ENCODE results near the gene PRTFDC1.

The PRTFDC1 gene

DNA sequence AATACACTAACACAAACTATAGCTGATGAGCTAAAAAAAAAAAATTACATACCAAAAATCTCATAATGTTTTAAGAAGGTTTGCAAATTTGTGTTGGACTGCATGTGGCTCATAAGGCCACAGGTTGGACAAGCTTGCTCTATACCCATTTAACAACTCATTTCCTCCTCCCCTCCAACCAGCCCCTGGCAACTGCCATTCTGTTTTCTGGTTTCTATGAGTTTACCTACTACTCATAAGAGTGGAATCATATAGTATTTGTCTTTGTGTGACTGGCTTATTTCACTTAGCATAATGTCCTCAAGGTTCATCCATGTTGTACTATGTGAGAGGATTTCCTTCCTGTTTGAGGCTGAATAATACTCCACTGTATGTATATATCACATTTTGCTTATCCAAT lies 128.3 kb downstream of the PRTFDC1 start:
- TF ChIP-seq, protein P1, sequence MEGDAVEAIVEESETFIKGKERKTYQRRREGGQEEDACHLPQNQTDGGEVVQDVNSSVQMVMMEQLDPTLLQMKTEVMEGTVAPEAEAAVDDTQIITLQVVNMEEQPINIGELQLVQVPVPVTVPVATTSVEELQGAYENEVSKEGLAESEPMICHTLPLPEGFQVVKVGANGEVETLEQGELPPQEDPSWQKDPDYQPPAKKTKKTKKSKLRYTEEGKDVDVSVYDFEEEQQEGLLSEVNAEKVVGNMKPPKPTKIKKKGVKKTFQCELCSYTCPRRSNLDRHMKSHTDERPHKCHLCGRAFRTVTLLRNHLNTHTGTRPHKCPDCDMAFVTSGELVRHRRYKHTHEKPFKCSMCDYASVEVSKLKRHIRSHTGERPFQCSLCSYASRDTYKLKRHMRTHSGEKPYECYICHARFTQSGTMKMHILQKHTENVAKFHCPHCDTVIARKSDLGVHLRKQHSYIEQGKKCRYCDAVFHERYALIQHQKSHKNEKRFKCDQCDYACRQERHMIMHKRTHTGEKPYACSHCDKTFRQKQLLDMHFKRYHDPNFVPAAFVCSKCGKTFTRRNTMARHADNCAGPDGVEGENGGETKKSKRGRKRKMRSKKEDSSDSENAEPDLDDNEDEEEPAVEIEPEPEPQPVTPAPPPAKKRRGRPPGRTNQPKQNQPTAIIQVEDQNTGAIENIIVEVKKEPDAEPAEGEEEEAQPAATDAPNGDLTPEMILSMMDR (IDR thresholded peaks at IDR 0.05; ENCODE audit: low read depth, low read length, poor library complexity, severe bottlenecking): no peak
- TF ChIP-seq EZH2phosphoT487 (IDR thresholded peaks at IDR 0.05; ENCODE audit: borderline replicate concordance, low read length): no peak
- H3K4me1 ChIP-seq (ENCODE audit: control insufficient read depth, low read length): no peaks in the 10 kb centered on the region
- no peak overlapping the region for H3K27ac ChIP-seq (ENCODE audit: low read depth, low read length)
- H3K27me3 ChIP-seq (ENCODE audit: control insufficient read depth, low read length): no peaks in the 10 kb centered on the region
- no peaks in the 10 kb centered on the region for H3F3A ChIP-seq (ENCODE audit: control insufficient read depth, insufficient read depth)
- no peaks in the 10 kb centered on the region for H4K20me1 ChIP-seq (ENCODE audit: control insufficient read depth, insufficient read depth, low read depth, low read length)
- no peaks in the 10 kb centered on the region for H3K36me3 ChIP-seq (ENCODE audit: control insufficient read depth, low read length)
- H3K9me3 ChIP-seq (ENCODE audit: control insufficient read depth, insufficient read depth, low read length): no peaks in the 10 kb centered on the region
- H3K4me3 ChIP-seq (ENCODE audit: low read length): no peak overlapping the region
- no peaks in the 10 kb centered on the region for H3K79me2 ChIP-seq (ENCODE audit: control insufficient read depth, low read length)
- no peak overlapping the region for H3K4me2 ChIP-seq (ENCODE audit: low read length)
- H3K9me2 ChIP-seq (replicated peaks; ENCODE audit: control insufficient read depth, low read length): no peaks in the 10 kb centered on the region

DNA sequence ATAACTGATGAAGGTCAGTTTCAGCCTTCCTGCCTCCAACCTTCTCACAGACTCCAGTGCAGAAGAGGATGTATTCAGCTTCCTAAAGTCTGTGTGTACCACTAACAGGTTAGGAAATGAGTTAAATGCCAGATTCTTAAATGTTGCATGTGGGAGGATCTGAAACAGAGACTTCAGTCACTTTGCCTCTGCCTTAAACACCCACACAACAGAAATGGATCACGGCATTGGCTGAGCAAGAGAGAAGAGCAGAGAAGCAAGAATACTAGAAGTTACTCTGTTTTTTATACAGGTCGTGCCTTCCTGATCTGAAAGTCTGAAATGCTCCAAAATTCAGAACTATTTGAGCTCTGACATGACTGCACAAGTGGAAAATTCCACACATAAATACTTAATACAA lies 129.8 kb downstream of the PRTFDC1 start:
- H3K4me2 ChIP-seq (ENCODE audit: low read length): no peak overlapping the region
- H3K9me3 ChIP-seq (ENCODE audit: control insufficient read depth, insufficient read depth, low read length): no peaks in the 10 kb centered on the region
- no peaks in the 10 kb centered on the region for H3F3A ChIP-seq (ENCODE audit: control insufficient read depth, insufficient read depth)
- no peaks in the 10 kb centered on the region for H3K4me1 ChIP-seq (ENCODE audit: control insufficient read depth, low read length)
- H3K4me3 ChIP-seq (ENCODE audit: low read length): no peak overlapping the region
- no peaks in the 10 kb centered on the region for H3K36me3 ChIP-seq (ENCODE audit: control insufficient read depth, low read length)
- no peaks in the 10 kb centered on the region for H3K79me2 ChIP-seq (ENCODE audit: control insufficient read depth, low read length)
- no peaks in the 10 kb centered on the region for H3K27me3 ChIP-seq (ENCODE audit: control insufficient read depth, low read length)
- TF ChIP-seq, protein P1 (IDR thresholded peaks at IDR 0.05; ENCODE audit: low read depth, low read length, poor library complexity, severe bottlenecking): no peak
- TF ChIP-seq EZH2phosphoT487 (IDR thresholded peaks at IDR 0.05; ENCODE audit: borderline replicate concordance, low read length): no peak
- no peaks in the 10 kb centered on the region for H3K9me2 ChIP-seq (replicated peaks; ENCODE audit: control insufficient read depth, low read length)
- H4K20me1 ChIP-seq (ENCODE audit: control insufficient read depth, insufficient read depth, low read depth, low read length): no peaks in the 10 kb centered on the region
- H3K27ac ChIP-seq (ENCODE audit: low read depth, low read length): no peak overlapping the region

DNA sequence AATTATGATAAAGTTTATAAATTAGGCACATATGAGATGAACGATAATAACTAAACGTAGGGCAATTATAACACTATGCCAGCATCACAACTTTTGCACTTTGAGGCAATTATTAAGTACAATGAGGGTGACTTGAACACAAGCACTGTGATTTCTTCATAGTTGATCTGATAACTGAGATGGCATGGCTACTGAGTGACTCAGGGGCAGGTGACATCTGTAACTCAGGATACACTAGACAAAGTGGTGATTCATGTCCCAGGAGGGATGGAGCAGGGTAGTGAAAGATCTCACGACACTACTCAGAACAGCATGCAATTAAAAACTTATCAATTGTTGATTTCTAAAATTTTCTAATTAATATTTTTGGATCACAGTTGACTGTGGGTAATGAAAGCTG lies 130.4 kb downstream of the PRTFDC1 start:
- TF ChIP-seq, protein P1 (IDR thresholded peaks at IDR 0.05; ENCODE audit: low read depth, low read length, poor library complexity, severe bottlenecking): no peak
- TF ChIP-seq EZH2phosphoT487 (IDR thresholded peaks at IDR 0.05; ENCODE audit: borderline replicate concordance, low read length): no peak
- no peaks in the 10 kb centered on the region for H3K27me3 ChIP-seq (ENCODE audit: control insufficient read depth, low read length)

More for the DNA sequence above, 130.4 kb downstream of the PRTFDC1 start:
- H3K9me2 ChIP-seq (replicated peaks; ENCODE audit: control insufficient read depth, low read length): no peaks in the 10 kb centered on the region
- no peak overlapping the region for H3K4me2 ChIP-seq (ENCODE audit: low read length)
- no peaks in the 10 kb centered on the region for H4K20me1 ChIP-seq (ENCODE audit: control insufficient read depth, insufficient read depth, low read depth, low read length)
- no peak overlapping the region for H3K4me3 ChIP-seq (ENCODE audit: low read length)
- H3K36me3 ChIP-seq (ENCODE audit: control insufficient read depth, low read length): no peaks in the 10 kb centered on the region
- no peaks in the 10 kb centered on the region for H3K4me1 ChIP-seq (ENCODE audit: control insufficient read depth, low read length)
- H3F3A ChIP-seq (ENCODE audit: control insufficient read depth, insufficient read depth): no peaks in the 10 kb centered on the region
- no peaks in the 10 kb centered on the region for H3K79me2 ChIP-seq (ENCODE audit: control insufficient read depth, low read length)
- H3K27ac ChIP-seq (ENCODE audit: low read depth, low read length): no peak overlapping the region
- H3K9me3 ChIP-seq (ENCODE audit: control insufficient read depth, insufficient read depth, low read length): no peaks in the 10 kb centered on the region

All from DOHH2 (cell line).